ENCODE results near the gene ARID3A. TPM values are rescaled to one million over a fixed set of nuclear protein-coding genes. Genes with fewer than 3 reads are reported as not detected.

ARID3A gene
- total RNA-seq, 2 experiments from 2014 or later, result 18.7 to 22.1 TPM

DNA sequence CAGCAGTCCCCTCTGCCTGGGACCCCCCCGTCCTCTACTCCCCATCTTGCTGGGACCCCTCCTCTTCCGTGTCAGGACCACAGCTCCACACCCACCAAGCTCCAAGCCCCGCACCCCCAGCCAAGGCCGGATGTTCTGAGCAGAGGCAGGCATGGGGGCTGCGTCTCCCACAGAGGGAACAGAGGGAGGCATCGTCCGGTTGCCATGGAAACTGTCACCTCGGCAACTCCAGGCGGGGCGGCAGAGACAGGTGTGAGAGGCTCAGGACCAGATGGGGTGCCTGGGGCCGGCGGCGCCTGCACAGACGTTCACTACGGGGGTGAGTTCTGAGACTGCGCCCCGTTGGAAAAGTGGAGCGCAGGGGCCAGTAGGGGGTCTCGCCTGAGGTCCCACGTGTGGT, 27.2 kb upstream of the ARID3A start:
- ChIA-PET POLR2A (interaction anchor here (1.2 kb wide), 1 partner anchor 11 kb away, joined by 3 read pairs; no protein-coding TSS in a partner anchor), CTCF (no interaction called here)
- intact Hi-C loops (cut with micrococcal nuclease), result no loop called here
- H3K4me1 Mint-ChIP-seq (ENCODE audit: low read depth), result peaks cover 13% of the 10 kb centered on the region
- TF ChIP-seq, protein P1, sequence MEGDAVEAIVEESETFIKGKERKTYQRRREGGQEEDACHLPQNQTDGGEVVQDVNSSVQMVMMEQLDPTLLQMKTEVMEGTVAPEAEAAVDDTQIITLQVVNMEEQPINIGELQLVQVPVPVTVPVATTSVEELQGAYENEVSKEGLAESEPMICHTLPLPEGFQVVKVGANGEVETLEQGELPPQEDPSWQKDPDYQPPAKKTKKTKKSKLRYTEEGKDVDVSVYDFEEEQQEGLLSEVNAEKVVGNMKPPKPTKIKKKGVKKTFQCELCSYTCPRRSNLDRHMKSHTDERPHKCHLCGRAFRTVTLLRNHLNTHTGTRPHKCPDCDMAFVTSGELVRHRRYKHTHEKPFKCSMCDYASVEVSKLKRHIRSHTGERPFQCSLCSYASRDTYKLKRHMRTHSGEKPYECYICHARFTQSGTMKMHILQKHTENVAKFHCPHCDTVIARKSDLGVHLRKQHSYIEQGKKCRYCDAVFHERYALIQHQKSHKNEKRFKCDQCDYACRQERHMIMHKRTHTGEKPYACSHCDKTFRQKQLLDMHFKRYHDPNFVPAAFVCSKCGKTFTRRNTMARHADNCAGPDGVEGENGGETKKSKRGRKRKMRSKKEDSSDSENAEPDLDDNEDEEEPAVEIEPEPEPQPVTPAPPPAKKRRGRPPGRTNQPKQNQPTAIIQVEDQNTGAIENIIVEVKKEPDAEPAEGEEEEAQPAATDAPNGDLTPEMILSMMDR (IDR thresholded peaks at IDR 0.05), result no peak
- H3K27ac Mint-ChIP-seq, result no peak overlapping the region
- peaks cover 9% of the 10 kb centered on the region for H3K36me3 Mint-ChIP-seq (ENCODE audit: low read depth)
- no peaks in the 10 kb centered on the region for H3K9me3 Mint-ChIP-seq
- ATAC-seq, result peak; percentile 28
- peak; percentile 57 for DNase-seq
- no peaks in the 10 kb centered on the region for H3K27me3 Mint-ChIP-seq
- no peak overlapping the region for H3K4me3 Mint-ChIP-seq

GRCh38 chr19:899336-900042, 26.3 kb upstream of the ARID3A start:
- intact Hi-C loops (cut with micrococcal nuclease), result no loop called here
- Mint-ChIP-seq H3K36me3 (ENCODE audit: low read depth) (peaks cover 12% of the 10 kb centered on the region), H3K9me3 (no peaks in the 10 kb centered on the region), H3K4me3 (no peak overlapping the region), H3K27me3 (no peaks in the 10 kb centered on the region), H3K4me1 (ENCODE audit: low read depth) (peaks cover 19% of the 10 kb centered on the region), H3K27ac (no peak overlapping the region)
- ATAC-seq (no peak), DNase-seq (no peak)
- ChIA-PET POLR2A (no interaction called here), CTCF (no interaction called here)
- TF ChIP-seq, protein P1 (IDR thresholded peaks at IDR 0.05), result no peak

DNA sequence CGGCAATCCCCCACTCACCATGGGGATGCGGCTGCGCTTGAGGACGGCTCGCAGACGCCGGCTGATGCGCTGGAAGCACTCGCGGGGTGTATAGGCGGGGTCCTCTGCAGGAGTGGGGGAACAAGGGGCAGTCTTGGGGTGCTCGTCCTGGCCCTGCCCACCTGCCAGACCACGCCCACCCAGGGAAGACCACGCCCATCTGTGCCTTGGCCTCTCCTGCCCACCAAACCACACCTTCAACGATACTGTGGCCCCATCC, 25.9 kb upstream of the ARID3A start:
- Mint-ChIP-seq H3K9me3 (no peaks in the 10 kb centered on the region), H3K27ac (no peak overlapping the region), H3K27me3 (no peaks in the 10 kb centered on the region), H3K36me3 (ENCODE audit: low read depth) (peaks cover 12% of the 10 kb centered on the region), H3K4me1 (ENCODE audit: low read depth) (peaks cover 20% of the 10 kb centered on the region), H3K4me3 (no peak overlapping the region)
- intact Hi-C loops (cut with micrococcal nuclease), result no loop called here
- peak; percentile 19 for ATAC-seq
- ChIA-PET POLR2A (no interaction called here), CTCF (no interaction called here)
- TF ChIP-seq, protein P1 (IDR thresholded peaks at IDR 0.05), result no peak
- no peak for DNase-seq

- H3K9me3 Mint-ChIP-seq, result no peaks in the 10 kb centered on the region
- DNase-seq, result peak; percentile 48
- ChIA-PET CTCF (no interaction called here), POLR2A (no interaction called here)
- peaks cover 12% of the 10 kb centered on the region for H3K36me3 Mint-ChIP-seq (ENCODE audit: low read depth)
- peak; percentile 65 for ATAC-seq
- no peak overlapping the region for H3K27ac Mint-ChIP-seq
- H3K4me3 Mint-ChIP-seq, result no peak overlapping the region
- intact Hi-C loops (cut with micrococcal nuclease), result no loop called here
- H3K27me3 Mint-ChIP-seq, result no peaks in the 10 kb centered on the region
- peaks cover 21% of the 10 kb centered on the region for H3K4me1 Mint-ChIP-seq (ENCODE audit: low read depth)
- TF ChIP-seq, protein P1 (IDR thresholded peaks at IDR 0.05), result no peak
These were observed 25.3 kb upstream of the ARID3A start for GRCh38 chr19:900302-901111.
